GM19023 (cell line): ENCODE data around the gene ERCC6L2.

ENCODE experiments used
- ATAC-seq: cut with Tn5 transposase; IDR thresholded peaks from one replicate; pipeline ENCODE4 v1.9.1; 2021; ENCODE audit warnings: mild to moderate bottlenecking, moderate library complexity; ENCODE audit not compliant: unreplicated experiment

ERCC6L2 gene

GRCh38 chr9:96015876-96016686, 140.6 kb downstream of the ERCC6L2 start:
- no peak for ATAC-seq
